Measurements from ENCODE around the gene APLP2. TPM values are rescaled to one million over a fixed set of nuclear protein-coding genes. Genes with fewer than 3 reads are reported as not detected.
"Not testable (repeated sequence)": the region's sequence is repeated elsewhere in the genome, so short reads cannot be mapped to it uniquely, and the experiment has no call there.

APLP2 gene
- total and polyA plus RNA-seq, 2 donors (not counting 1 experiment from before 2014, with no cell fraction given), result 409 to 508 TPM

DNA sequence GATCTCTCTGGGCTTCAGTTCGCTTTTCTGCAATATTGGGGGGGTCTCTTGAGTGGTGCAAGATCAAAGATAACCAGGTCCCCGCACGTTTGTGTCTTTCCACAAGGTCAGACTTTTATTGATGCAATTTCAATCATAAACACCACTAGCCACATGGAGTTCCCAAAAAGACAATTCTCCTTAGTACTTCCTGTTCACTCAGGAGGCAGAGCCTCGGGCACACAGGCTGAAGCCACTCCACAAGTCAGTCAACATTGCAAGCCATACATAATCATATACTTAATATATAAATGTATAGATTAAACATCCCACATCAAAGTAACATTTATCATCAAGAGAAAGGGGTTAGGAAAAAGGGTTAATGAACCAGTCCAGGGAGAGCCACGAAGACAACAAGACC, 101.8 kb downstream of the APLP2 start:
- Histone ChIP-seq H3K36me3 (ENCODE audit: control insufficient read depth, insufficient read depth, low read length) (no peaks in the 10 kb centered on the region), H3K4me1 (ENCODE audit: control insufficient read depth, extremely low read depth, insufficient read depth, low read length) (peaks cover 5% of the 10 kb centered on the region), H3K27ac (ENCODE audit: insufficient read depth, low read length) (no peak overlapping the region), H2AFZ (ENCODE audit: low read length) (no peak overlapping the region), H3K27me3 (ENCODE audit: control insufficient read depth, insufficient read depth, low read length) (peaks cover 6% of the 10 kb centered on the region), H3K9me3 (ENCODE audit: control insufficient read depth, insufficient read depth, low read depth, low read length) (no peaks in the 10 kb centered on the region), H3K9ac (ENCODE audit: insufficient read depth, low read length) (no peak overlapping the region), H4K20me1 (ENCODE audit: control insufficient read depth, extremely low read depth, insufficient read depth, low read length) (no peaks in the 10 kb centered on the region), H3K4me2 (ENCODE audit: extremely low read depth, insufficient read depth, low read length) (no peak overlapping the region), H3K79me2 (ENCODE audit: control insufficient read depth, insufficient read depth, low read length) (no peaks in the 10 kb centered on the region), H3K4me3 (replicated peaks in 1 of 4; ENCODE audit: control extremely low read depth in 1 of 4, insufficient read depth in 1 of 4, low read depth in 3 of 4, low read length in 4 of 4) (no peak overlapping the region)
- TF ChIP-seq EZH2 (IDR thresholded peaks at IDR 0.05; ENCODE audit: low read length, missing control alignments), result no peak
- TF ChIP-seq, protein P1, sequence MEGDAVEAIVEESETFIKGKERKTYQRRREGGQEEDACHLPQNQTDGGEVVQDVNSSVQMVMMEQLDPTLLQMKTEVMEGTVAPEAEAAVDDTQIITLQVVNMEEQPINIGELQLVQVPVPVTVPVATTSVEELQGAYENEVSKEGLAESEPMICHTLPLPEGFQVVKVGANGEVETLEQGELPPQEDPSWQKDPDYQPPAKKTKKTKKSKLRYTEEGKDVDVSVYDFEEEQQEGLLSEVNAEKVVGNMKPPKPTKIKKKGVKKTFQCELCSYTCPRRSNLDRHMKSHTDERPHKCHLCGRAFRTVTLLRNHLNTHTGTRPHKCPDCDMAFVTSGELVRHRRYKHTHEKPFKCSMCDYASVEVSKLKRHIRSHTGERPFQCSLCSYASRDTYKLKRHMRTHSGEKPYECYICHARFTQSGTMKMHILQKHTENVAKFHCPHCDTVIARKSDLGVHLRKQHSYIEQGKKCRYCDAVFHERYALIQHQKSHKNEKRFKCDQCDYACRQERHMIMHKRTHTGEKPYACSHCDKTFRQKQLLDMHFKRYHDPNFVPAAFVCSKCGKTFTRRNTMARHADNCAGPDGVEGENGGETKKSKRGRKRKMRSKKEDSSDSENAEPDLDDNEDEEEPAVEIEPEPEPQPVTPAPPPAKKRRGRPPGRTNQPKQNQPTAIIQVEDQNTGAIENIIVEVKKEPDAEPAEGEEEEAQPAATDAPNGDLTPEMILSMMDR (conservative IDR thresholded peaks at IDR 0.05 in 1 of 2, IDR thresholded peaks at IDR 0.05 in 1 of 2; ENCODE audit: low read depth in 1 of 2, low read length in 2 of 2), result no peak
- DNase-seq (ENCODE audit: low read depth in 2 of 2), result no peak

DNA sequence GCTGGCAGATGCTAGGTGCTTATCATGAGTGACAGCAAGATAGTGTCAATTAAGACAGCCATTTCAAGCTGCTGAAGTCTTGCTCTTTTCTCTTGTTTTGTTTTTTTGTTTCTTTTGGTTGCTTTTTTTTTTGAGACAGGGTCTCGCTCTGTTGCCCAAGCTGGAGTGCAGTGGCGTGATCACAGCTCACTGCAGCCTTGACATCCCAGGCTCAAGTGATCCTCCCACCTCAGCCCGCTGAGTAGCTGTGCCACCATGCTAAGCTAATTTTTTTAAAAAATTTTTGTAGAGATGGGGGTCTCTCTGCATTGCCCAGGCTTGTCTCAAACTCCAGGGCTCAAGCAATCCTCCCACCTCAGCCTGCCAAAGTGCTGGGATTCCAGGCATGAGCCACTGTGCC, 102.3 kb downstream of the APLP2 start:
- H2AFZ ChIP-seq (ENCODE audit: low read length); H3K4me2 ChIP-seq (ENCODE audit: extremely low read depth, insufficient read depth, low read length); H3K27me3 ChIP-seq (ENCODE audit: control insufficient read depth, insufficient read depth, low read length); H3K79me2 ChIP-seq (ENCODE audit: control insufficient read depth, insufficient read depth, low read length); H3K27ac ChIP-seq (ENCODE audit: insufficient read depth, low read length); H4K20me1 ChIP-seq (ENCODE audit: control insufficient read depth, extremely low read depth, insufficient read depth, low read length); H3K4me3 ChIP-seq (replicated peaks in 1 of 4; ENCODE audit: control extremely low read depth in 1 of 4, insufficient read depth in 1 of 4, low read depth in 3 of 4, low read length in 4 of 4); H3K9ac ChIP-seq (ENCODE audit: insufficient read depth, low read length); H3K4me1 ChIP-seq (ENCODE audit: control insufficient read depth, extremely low read depth, insufficient read depth, low read length); DNase-seq (ENCODE audit: low read depth in 2 of 2); H3K36me3 ChIP-seq (ENCODE audit: control insufficient read depth, insufficient read depth, low read length); H3K9me3 ChIP-seq (ENCODE audit: control insufficient read depth, insufficient read depth, low read depth, low read length): not testable (repeated sequence)

DNA sequence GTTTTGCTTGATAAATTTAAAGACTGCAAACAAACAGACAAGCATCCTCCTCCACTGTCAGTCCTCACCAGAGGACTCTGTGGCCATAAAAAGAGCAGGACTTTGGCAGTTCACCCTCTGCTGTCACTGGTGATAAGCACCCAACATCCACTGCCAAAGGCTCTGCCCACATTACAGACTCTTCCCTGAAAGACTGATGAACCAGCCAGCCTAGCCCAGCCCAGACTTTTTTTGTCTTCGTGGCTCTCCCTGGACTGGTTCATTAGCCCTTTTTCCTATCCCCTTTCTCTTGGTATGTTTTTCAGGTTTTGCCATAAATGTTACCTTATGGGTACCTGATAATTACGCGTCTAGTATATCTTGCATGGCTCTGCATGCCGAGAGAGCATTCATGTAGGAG, 104.9 kb downstream of the APLP2 start:
- no peak for DNase-seq (ENCODE audit: low read depth in 2 of 2)
- H3K4me2 ChIP-seq (ENCODE audit: extremely low read depth, insufficient read depth, low read length), result no peak overlapping the region
- H3K79me2 ChIP-seq (ENCODE audit: control insufficient read depth, insufficient read depth, low read length), result no peaks in the 10 kb centered on the region
- no peaks in the 10 kb centered on the region for H3K9me3 ChIP-seq (ENCODE audit: control insufficient read depth, insufficient read depth, low read depth, low read length)
- H3K4me1 ChIP-seq (ENCODE audit: control insufficient read depth, extremely low read depth, insufficient read depth, low read length), result no peaks in the 10 kb centered on the region
- H2AFZ ChIP-seq (ENCODE audit: low read length), result no peak overlapping the region
- H4K20me1 ChIP-seq (ENCODE audit: control insufficient read depth, extremely low read depth, insufficient read depth, low read length), result no peaks in the 10 kb centered on the region
- no peak overlapping the region for H3K27ac ChIP-seq (ENCODE audit: insufficient read depth, low read length)
- no peaks in the 10 kb centered on the region for H3K36me3 ChIP-seq (ENCODE audit: control insufficient read depth, insufficient read depth, low read length)
- H3K4me3 ChIP-seq (replicated peaks in 1 of 4; ENCODE audit: control extremely low read depth in 1 of 4, insufficient read depth in 1 of 4, low read depth in 3 of 4, low read length in 4 of 4), result no peak overlapping the region
- peaks cover 6% of the 10 kb centered on the region for H3K27me3 ChIP-seq (ENCODE audit: control insufficient read depth, insufficient read depth, low read length)
- TF ChIP-seq, protein P1 (conservative IDR thresholded peaks at IDR 0.05 in 1 of 2, IDR thresholded peaks at IDR 0.05 in 1 of 2; ENCODE audit: low read depth in 1 of 2, low read length in 2 of 2), result no peak
- TF ChIP-seq EZH2 (IDR thresholded peaks at IDR 0.05; ENCODE audit: low read length, missing control alignments), result no peak
- H3K9ac ChIP-seq (ENCODE audit: insufficient read depth, low read length), result no peak overlapping the region
